ENCODE measurements around the gene CNBP.
"Not testable (repeated sequence)": the region's sequence is repeated elsewhere in the genome, so short reads cannot be mapped to it uniquely, and the experiment has no call there.

The CNBP gene

DNA sequence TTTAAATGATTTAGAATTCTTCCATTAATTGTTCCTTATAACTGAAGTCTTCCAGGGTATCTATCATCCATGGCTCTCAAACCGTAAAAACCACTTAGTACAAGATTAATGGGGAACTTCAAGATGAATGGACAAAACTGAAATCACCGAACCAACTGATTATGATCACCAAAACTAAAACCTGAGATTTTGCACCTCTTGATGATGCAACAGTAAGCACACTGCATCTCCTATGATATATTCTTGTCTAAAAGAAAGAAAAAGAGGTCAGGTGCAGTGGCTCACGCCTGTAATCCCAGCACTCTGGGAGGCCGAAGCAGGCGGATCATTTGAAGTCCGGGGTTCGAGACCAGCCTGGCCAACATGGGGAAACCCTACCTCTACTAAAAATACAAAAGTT, 19.2 kb downstream of the CNBP start:
- Histone ChIP-seq H3K4me1 (ENCODE audit: control insufficient read depth, insufficient read depth, low read length) (0 out of 2 replicates have a peak, but pooled peaks cover 5% of the 10 kb centered on the region), H3K27ac (ENCODE audit: low read depth, low read length) (no peak overlapping the region), H3K9me3 (ENCODE audit: control insufficient read depth, insufficient read depth, low read length) (no peaks in the 10 kb centered on the region), H3K27me3 (ENCODE audit: control insufficient read depth, insufficient read depth, low read length) (no peaks in the 10 kb centered on the region), H3K9ac (ENCODE audit: low read depth, low read length) (no peak overlapping the region), H3K4me3 (ENCODE audit: low read depth, low read length) (no peak overlapping the region), H3K36me3 (ENCODE audit: control insufficient read depth, insufficient read depth, low read length) (peaks cover 38% of the 10 kb centered on the region)

DNA sequence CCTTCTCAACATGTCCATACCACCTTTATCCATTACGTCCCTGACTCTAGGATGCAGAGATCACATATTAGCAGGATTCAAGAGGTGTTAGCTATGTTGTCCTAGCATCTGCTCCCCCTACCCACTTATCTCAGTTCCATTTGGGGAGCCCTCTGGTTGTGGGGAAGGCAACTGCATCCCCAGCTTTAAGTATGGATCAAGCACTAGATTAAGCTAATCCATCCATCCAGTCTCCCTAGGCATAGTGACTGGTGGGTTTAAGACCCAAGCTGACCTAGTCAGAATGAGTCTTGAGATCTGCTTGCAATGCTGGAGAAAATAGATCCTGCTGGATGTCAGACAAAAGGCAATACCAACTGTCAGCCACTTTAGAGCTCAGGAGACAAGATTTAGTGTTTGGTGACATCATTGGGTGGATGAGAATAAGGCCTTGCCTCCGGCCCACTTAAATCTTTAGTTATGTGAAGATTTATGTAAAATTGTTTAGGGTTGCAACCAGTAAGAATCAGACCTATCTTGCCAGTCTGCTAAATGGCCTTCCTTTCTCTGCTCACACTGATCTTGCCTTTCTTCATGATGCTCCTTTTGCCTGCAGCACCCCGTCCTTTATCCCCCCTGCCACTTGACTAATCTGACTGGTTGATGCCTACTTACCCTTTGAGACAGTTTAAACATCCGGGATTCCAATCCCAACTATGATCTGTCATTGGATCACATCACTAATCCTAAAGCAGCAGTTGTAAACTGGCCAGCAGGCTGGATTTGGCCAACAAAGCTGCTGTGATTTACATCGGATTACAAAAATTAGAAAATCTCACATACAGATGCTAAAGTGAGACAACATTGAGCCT, 20.7 kb downstream of the CNBP start:
- Histone ChIP-seq H3K27ac (ENCODE audit: low read depth, low read length) (peak overlapping the region; percentile 98), H3K4me1 (ENCODE audit: control insufficient read depth, insufficient read depth, low read length) (0 out of 2 replicates have a peak, but pooled peaks cover 5% of the 10 kb centered on the region), H3K9ac (ENCODE audit: low read depth, low read length) (0 out of 2 replicates have a peak overlapping the region, but pooled peaks have one; percentile 8), H3K27me3 (ENCODE audit: control insufficient read depth, insufficient read depth, low read length) (no peaks in the 10 kb centered on the region), H3K36me3 (ENCODE audit: control insufficient read depth, insufficient read depth, low read length) (peaks cover 38% of the 10 kb centered on the region), H3K4me3 (ENCODE audit: low read depth, low read length) (peak overlapping the region; percentile 95; the same call in 1 of the 2 replicates), H3K9me3 (ENCODE audit: control insufficient read depth, insufficient read depth, low read length) (no peaks in the 10 kb centered on the region)

DNA sequence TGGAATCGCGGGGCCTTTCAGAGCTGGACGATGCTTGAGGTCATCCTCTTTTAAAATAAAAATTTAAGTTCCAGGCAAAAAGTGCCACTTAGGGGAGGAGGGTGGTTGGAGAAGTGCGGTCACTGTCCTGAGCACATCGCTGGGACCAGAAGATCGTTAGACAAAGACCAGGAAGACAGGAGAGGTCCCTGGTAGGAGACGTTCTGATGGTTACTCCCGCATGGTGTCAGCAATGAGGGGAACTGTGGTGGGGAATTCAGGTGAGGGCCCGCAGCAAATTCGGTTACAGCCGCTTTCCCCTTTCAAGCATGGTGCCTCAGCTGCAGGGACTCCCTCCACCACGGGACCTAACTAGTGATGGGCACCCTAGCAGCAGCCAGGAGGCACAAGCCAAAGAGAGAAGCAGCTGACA, 21.8 kb downstream of the CNBP start:
- Histone ChIP-seq H3K9ac (ENCODE audit: low read depth, low read length) (peak overlapping the region; percentile 97), H3K4me1 (ENCODE audit: control insufficient read depth, insufficient read depth, low read length) (0 out of 2 replicates have a peak, but pooled peaks cover 5% of the 10 kb centered on the region), H3K36me3 (ENCODE audit: control insufficient read depth, insufficient read depth, low read length) (peaks cover 35% of the 10 kb centered on the region), H3K27me3 (ENCODE audit: control insufficient read depth, insufficient read depth, low read length) (no peaks in the 10 kb centered on the region), H3K9me3 (ENCODE audit: control insufficient read depth, insufficient read depth, low read length) (no peaks in the 10 kb centered on the region), H3K4me3 (ENCODE audit: low read depth, low read length) (peak overlapping the region; percentile 95), H3K27ac (ENCODE audit: low read depth, low read length) (peak overlapping the region; percentile 98)

DNA sequence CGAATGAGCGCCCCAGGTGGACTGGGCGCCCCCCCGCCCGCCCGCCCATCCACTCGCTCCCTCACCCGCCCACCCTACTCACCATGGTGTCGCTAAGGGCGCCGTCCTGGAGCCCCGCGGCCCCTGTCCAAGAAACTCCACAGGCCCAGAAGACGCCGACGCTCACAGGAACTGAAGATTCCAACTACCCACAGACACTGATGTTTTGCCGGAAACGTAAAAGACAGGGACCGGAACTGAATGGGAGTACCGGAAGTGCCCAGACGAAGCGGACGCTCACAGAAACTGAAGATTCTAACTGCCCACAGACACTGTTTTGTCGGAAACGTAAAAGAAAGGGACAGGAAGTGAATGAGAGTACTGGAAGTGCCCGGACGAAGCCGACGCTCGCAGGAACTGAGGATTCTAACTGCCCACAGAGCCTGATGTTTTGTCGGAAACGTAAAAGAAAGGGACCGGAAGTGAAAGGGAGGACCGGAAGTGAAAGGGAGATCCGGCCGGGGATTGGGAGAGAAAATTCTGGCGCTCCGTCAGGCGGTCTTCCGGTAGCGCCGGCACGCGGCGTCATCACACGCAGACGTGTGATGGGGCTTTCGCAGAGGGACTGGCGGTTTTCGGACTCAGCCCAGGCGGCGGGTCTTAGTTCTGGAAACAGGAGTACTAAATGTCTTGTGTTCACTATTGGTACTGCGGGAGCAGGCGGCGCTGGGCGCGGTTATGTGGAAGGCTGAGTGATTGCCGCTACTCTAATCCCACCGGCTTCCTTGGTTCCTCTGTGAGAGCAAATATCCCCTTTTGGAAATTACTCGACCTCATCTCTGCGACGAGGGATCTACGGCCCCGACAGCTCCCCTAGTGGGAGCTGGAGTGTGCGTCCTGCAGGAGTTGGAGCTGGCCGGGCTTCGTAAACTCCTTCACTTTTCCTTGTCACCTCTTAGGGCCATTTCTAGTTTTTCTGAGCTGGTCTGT, 22.5 kb downstream of the CNBP start, which contains the start of gene ISY1:
Gene ISY1 (minus strand): TSS at position 173 of the 969 bp plus-strand sequence. CDS start 88 bp downstream, at position 85.
- H3K27me3 ChIP-seq (ENCODE audit: control insufficient read depth, insufficient read depth, low read length) = no peaks in the 10 kb centered on the region
- peak within 1 kb of the TSS; percentile 98 for H3K27ac ChIP-seq (ENCODE audit: low read depth, low read length)
- peaks cover 35% of the 10 kb centered on the region for H3K36me3 ChIP-seq (ENCODE audit: control insufficient read depth, insufficient read depth, low read length)
- H3K4me1 ChIP-seq (ENCODE audit: control insufficient read depth, insufficient read depth, low read length) = 0 out of 2 replicates have a peak, but pooled peaks cover 5% of the 10 kb centered on the region
- peak within 1 kb of the TSS; percentile 95 for H3K4me3 ChIP-seq (ENCODE audit: low read depth, low read length)
- H3K9me3 ChIP-seq (ENCODE audit: control insufficient read depth, insufficient read depth, low read length) = no peaks in the 10 kb centered on the region
- peak within 1 kb of the TSS; percentile 97 for H3K9ac ChIP-seq (ENCODE audit: low read depth, low read length)

DNA sequence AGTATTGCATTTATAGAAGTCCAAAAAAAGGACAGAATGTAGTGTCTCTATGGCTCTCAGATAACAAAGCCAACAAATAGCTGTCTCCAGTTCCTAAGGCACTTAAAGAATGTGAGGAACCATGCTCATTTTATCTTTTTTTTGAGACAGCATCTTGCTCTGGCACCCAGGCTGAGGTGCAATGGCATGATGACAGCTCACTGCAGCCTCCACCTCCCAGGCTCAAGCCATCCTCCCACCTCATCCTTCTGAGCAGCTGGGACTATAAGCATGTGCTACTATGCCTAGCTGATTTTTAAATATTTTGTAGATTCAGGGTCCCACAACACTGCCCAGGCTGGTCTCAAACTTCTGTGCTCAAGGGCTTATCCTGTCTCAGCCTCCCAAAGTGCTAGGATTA, 38.9 kb downstream of the CNBP start:
- Histone ChIP-seq H3K27me3 (ENCODE audit: control insufficient read depth, insufficient read depth, low read length) (no peaks in the 10 kb centered on the region), H3K9ac (ENCODE audit: low read depth, low read length) (no peak overlapping the region), H3K27ac (ENCODE audit: low read depth, low read length) (no peak overlapping the region), H3K9me3 (ENCODE audit: control insufficient read depth, insufficient read depth, low read length) (no peaks in the 10 kb centered on the region), H3K4me3 (ENCODE audit: low read depth, low read length) (no peak overlapping the region), H3K36me3 (ENCODE audit: control insufficient read depth, insufficient read depth, low read length) (peaks cover 31% of the 10 kb centered on the region), H3K4me1 (ENCODE audit: control insufficient read depth, insufficient read depth, low read length) (no peaks in the 10 kb centered on the region)

DNA sequence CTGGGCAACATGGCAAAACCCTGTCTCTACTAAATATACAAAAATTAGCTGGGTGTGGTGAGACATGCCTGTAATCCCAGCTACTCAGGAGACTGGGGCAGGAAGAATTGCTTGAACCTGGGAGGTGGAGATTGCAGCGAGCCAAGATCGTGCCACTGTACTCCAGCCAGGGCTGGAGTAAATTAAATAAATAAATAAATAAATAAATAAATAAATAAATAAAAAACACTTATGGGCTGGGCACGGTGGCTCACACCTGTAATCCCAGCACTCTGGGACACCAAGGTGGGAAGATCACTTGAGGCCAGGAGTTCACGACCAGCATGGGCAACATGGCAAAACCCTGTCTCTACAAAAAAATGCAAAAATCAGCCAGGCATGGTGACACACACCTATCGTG, 42.7 kb downstream of the CNBP start:
- peaks cover 45% of the 10 kb centered on the region for H3K36me3 ChIP-seq (ENCODE audit: control insufficient read depth, insufficient read depth, low read length)
- H3K27me3 ChIP-seq (ENCODE audit: control insufficient read depth, insufficient read depth, low read length); H3K27ac ChIP-seq (ENCODE audit: low read depth, low read length); H3K9ac ChIP-seq (ENCODE audit: low read depth, low read length); H3K9me3 ChIP-seq (ENCODE audit: control insufficient read depth, insufficient read depth, low read length); H3K4me3 ChIP-seq (ENCODE audit: low read depth, low read length); H3K4me1 ChIP-seq (ENCODE audit: control insufficient read depth, insufficient read depth, low read length): not testable (repeated sequence)

DNA sequence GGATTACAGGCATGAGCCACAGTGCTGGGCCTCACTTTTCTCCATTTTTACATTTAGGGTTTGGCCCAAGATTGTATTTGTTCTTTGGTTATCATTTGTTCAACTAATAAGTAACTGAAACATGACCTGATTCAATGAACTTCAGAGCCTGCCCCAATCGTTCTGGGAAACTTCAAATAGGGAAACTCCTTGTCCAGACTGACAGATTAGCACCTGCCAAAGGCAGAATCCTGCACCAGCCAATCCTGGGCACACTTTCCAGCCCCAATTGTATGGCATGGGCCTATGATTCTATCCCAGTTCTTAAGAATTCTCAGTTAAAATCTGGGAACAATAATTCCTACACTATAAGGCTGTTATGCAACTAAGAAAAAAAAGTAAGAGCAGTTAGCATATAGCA, 43.8 kb downstream of the CNBP start:
- H3K36me3 ChIP-seq (ENCODE audit: control insufficient read depth, insufficient read depth, low read length) = peaks cover 38% of the 10 kb centered on the region
- H3K27ac ChIP-seq (ENCODE audit: low read depth, low read length) = no peak overlapping the region
- no peaks in the 10 kb centered on the region for H3K9me3 ChIP-seq (ENCODE audit: control insufficient read depth, insufficient read depth, low read length)
- H3K9ac ChIP-seq (ENCODE audit: low read depth, low read length) = no peak overlapping the region
- no peaks in the 10 kb centered on the region for H3K27me3 ChIP-seq (ENCODE audit: control insufficient read depth, insufficient read depth, low read length)
- H3K4me3 ChIP-seq (ENCODE audit: low read depth, low read length) = no peak overlapping the region
- no peaks in the 10 kb centered on the region for H3K4me1 ChIP-seq (ENCODE audit: control insufficient read depth, insufficient read depth, low read length)

DNA sequence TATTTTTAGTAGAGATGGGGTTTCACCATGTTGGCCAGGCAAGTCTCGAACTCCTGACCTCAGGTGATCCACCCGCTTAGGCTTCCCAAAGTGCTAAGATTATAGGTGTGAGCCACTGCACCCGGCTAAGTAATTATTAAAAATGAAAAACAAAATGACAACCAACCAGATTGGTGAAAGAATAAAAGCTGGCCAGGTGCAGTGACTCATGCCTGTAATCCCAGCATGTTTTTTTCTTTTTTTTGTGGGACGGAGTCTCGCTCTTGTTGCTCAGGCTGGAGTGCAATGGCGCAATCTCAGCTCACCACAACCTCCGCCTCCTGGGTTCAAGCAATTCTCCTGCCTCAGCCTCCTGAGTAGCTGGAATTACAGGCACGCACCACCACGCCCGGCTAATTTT, 47.4 kb downstream of the CNBP start:
- not testable (repeated sequence) for H3K27ac ChIP-seq (ENCODE audit: low read depth, low read length); H3K9me3 ChIP-seq (ENCODE audit: control insufficient read depth, insufficient read depth, low read length); H3K4me1 ChIP-seq (ENCODE audit: control insufficient read depth, insufficient read depth, low read length); H3K4me3 ChIP-seq (ENCODE audit: low read depth, low read length); H3K27me3 ChIP-seq (ENCODE audit: control insufficient read depth, insufficient read depth, low read length); H3K9ac ChIP-seq (ENCODE audit: low read depth, low read length)
- peaks cover 59% of the 10 kb centered on the region for H3K36me3 ChIP-seq (ENCODE audit: control insufficient read depth, insufficient read depth, low read length)

DNA sequence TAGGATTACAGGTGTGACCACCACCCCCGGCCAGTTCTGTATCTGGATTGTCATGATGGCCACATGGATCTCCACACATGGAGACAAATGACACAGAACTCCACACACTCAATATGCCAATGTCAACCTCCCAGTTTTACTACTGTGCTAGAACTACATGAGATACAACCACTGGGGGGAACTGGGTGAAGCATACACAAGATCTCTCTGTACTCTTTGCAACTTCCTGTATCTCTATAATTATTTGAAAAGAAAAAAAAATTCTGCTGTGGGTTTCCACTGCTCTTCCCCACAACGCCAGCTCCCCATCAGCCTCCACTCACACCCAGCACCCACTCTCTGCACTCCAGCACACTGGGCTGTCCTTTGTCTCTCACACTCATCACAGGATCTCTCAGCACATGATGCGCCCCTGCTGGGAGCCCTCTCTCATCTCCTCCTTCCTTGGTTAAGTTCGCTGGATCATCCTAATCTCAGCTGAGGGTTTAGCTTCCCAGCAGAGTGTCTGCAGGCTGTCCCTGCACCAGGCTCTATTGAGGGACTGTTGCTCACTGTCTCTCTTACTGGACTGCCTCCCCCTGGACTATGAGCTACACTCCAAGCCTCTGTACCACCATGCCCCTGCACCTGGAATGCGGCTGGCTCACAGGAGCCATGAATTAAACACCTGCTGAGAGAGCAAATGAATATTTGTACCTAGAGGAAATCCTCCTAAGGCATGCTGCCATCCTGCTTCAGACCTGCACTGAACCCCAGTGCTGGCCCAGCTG, 51.4 kb downstream of the CNBP start:
- Histone ChIP-seq H3K9me3 (ENCODE audit: control insufficient read depth, insufficient read depth, low read length) (no peaks in the 10 kb centered on the region), H3K9ac (ENCODE audit: low read depth, low read length) (no peak overlapping the region), H3K4me1 (ENCODE audit: control insufficient read depth, insufficient read depth, low read length) (no peaks in the 10 kb centered on the region), H3K27ac (ENCODE audit: low read depth, low read length) (no peak overlapping the region), H3K27me3 (ENCODE audit: control insufficient read depth, insufficient read depth, low read length) (no peaks in the 10 kb centered on the region), H3K4me3 (ENCODE audit: low read depth, low read length) (no peak overlapping the region), H3K36me3 (ENCODE audit: control insufficient read depth, insufficient read depth, low read length) (peaks cover 64% of the 10 kb centered on the region)

DNA sequence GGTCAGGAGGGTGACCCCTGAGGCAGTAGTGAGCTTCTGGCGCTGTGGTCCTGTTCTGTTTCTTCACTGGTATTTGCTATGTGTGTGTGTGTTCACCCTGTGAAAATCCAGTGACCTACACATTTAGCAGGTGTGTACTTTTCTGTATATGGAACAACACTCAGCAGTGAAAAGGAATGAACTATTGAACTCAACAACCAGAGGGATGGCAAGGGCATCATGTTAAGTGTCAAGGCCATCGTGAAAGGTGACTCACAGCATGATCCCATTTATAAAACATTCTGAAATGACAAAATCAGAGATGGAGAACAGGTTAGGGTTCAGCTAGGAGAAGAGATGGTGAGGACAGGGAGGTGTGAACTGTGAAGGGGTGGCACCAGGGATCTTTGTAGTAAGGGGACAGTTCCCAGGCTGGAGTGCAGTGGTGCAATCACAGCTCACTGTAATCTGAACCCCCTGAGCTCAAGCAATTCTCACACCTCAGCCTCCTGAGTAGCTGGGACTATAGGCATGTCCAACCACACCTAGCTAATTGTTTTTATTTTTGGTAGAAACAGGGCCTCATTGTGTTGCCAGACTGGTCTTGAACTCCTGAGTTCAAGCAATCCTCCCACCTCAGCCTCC, 52.1 kb downstream of the CNBP start:
- Histone ChIP-seq H3K27ac (ENCODE audit: low read depth, low read length) (no peak overlapping the region), H3K27me3 (ENCODE audit: control insufficient read depth, insufficient read depth, low read length) (no peaks in the 10 kb centered on the region), H3K9me3 (ENCODE audit: control insufficient read depth, insufficient read depth, low read length) (no peaks in the 10 kb centered on the region), H3K36me3 (ENCODE audit: control insufficient read depth, insufficient read depth, low read length) (peaks cover 62% of the 10 kb centered on the region), H3K9ac (ENCODE audit: low read depth, low read length) (no peak overlapping the region), H3K4me1 (ENCODE audit: control insufficient read depth, insufficient read depth, low read length) (no peaks in the 10 kb centered on the region), H3K4me3 (ENCODE audit: low read depth, low read length) (no peak overlapping the region)
